ENCODE measurements around the gene LRRN4CL. TPM values are rescaled to one million over a fixed set of nuclear protein-coding genes. Genes with fewer than 3 reads are reported as not detected.

The LRRN4CL gene
- total RNA-seq, 1 experiment from 2014 or later: 0.42 TPM

DNA sequence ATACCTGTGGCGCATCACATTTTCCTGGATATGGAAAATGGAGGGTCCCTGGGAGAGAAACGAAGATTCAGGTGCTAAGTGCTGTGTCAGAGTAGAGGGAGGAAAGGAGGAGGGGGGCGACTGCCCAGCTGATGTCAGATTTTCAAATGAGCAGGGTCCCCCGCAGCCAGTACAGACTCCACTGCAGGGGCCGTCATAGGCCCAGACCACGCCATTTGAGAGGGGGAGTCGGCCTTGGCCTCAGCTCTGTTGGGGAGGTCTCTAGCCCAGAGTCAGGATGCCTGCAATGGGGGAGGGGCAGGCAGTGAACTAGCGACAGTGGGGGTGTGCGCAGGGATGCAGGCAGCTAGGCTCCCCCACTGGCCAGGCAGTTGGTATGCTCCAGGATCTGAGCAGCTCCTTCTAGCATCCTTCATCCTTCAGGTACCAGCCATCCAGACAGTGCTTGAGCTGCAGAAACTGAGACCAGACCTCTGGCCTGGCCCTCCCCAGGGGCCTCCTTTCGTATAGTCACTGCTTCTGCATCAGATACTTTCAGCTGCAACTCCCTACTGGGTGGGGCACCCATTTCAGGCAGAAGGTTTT, 18.0 kb upstream of the LRRN4CL start, which contains the start of the genes BSCL2 and GNG3:
Gene BSCL2, minus strand, starts transcription at position 148 of the 585 bp plus-strand sequence. CDS start 229 bp downstream, outside the sequence.
Gene GNG3, plus strand, starts transcription at position 400 of the 585 bp plus-strand sequence. CDS start 620 bp downstream, outside the sequence.
- ChIA-PET POLR2A (interaction anchor here (0.6 to 15.7 kb wide), 8 partner anchors 19 to 1338 kb away, joined by 3 to 197 read pairs (median 6); partner anchors contain the start of genes HNRNPUL2, INTS5, LBHD1 and TTC9C), CTCF (interaction anchor here (0.5 to 7.0 kb wide), 10 partner anchors 13 to 1564 kb away, joined by 3 to 38 read pairs (median 4); partner anchors contain the start of gene TMEM179B)
- DNase-seq (ENCODE audit: unreplicated experiment): no peak
- BruUV-seq (replicated peaks): no TSS peak
- Mint-ChIP-seq H3K4me1 (ENCODE audit: insufficient read depth, unreplicated experiment) (peaks cover 25% of the 10 kb centered on the region), H3K27ac (ENCODE audit: low read depth, unreplicated experiment) (peak within 1 kb of the TSS; percentile 98), H3K4me3 (ENCODE audit: unreplicated experiment) (peak within 1 kb of the TSS; percentile 92), H3K27me3 (ENCODE audit: insufficient read depth, unreplicated experiment) (no peaks in the 10 kb centered on the region), H3K9me3 (ENCODE audit: unreplicated experiment) (no peaks in the 10 kb centered on the region), H3K36me3 (ENCODE audit: insufficient read depth, unreplicated experiment) (peaks cover 46% of the 10 kb centered on the region)
- TF ChIP-seq, protein P1, sequence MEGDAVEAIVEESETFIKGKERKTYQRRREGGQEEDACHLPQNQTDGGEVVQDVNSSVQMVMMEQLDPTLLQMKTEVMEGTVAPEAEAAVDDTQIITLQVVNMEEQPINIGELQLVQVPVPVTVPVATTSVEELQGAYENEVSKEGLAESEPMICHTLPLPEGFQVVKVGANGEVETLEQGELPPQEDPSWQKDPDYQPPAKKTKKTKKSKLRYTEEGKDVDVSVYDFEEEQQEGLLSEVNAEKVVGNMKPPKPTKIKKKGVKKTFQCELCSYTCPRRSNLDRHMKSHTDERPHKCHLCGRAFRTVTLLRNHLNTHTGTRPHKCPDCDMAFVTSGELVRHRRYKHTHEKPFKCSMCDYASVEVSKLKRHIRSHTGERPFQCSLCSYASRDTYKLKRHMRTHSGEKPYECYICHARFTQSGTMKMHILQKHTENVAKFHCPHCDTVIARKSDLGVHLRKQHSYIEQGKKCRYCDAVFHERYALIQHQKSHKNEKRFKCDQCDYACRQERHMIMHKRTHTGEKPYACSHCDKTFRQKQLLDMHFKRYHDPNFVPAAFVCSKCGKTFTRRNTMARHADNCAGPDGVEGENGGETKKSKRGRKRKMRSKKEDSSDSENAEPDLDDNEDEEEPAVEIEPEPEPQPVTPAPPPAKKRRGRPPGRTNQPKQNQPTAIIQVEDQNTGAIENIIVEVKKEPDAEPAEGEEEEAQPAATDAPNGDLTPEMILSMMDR (IDR thresholded peaks at IDR 0.05; ENCODE audit: unreplicated experiment): no peak
- intact Hi-C loops (cut with micrococcal nuclease): no loop called here

DNA sequence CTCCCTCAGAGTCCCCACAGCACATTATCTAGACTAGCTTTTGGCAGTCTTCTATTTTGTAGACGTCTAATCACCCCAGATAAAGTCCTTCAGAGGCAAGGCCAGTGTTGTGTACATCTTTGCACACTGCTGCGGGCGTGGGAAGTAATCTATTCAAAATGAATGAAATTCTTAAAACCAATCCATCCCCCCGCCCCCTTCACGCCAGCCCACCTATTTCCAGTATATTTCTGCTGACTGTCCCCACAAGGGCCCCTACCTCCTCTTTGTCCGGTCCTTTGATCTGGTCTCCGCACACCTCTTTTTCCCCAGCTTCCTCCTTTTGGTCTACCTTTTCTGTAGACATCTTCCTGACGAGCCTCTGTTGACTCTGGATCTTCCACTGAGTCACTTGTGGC, 17.5 kb upstream of the LRRN4CL start:
- H3K9me3 Mint-ChIP-seq (ENCODE audit: unreplicated experiment): no peaks in the 10 kb centered on the region
- ChIA-PET CTCF (interaction anchor here (0.6 to 7.0 kb wide), 6 partner anchors 13 to 1130 kb away, joined by 3 to 38 read pairs (median 4); no protein-coding TSS in a partner anchor), POLR2A (interaction anchor here (1.0 to 15.7 kb wide), 11 partner anchors 15 to 137 kb away, joined by 3 to 197 read pairs (median 6); partner anchors contain the start of genes B3GAT3, HNRNPUL2, INTS5 and MTA2)
- DNase-seq (ENCODE audit: unreplicated experiment): no peak
- no peaks in the 10 kb centered on the region for H3K27me3 Mint-ChIP-seq (ENCODE audit: insufficient read depth, unreplicated experiment)
- peaks cover 25% of the 10 kb centered on the region for H3K4me1 Mint-ChIP-seq (ENCODE audit: insufficient read depth, unreplicated experiment)
- H3K36me3 Mint-ChIP-seq (ENCODE audit: insufficient read depth, unreplicated experiment): peaks cover 44% of the 10 kb centered on the region
- intact Hi-C loops (cut with micrococcal nuclease): no loop called here
- no TSS peak for BruUV-seq (replicated peaks)
- peak overlapping the region; percentile 58 for H3K4me3 Mint-ChIP-seq (ENCODE audit: unreplicated experiment)
- no peak overlapping the region for H3K27ac Mint-ChIP-seq (ENCODE audit: low read depth, unreplicated experiment)
- TF ChIP-seq, protein P1 (IDR thresholded peaks at IDR 0.05; ENCODE audit: unreplicated experiment): no peak

GRCh38 chr11:62705880-62706849, 16.8 kb upstream of the LRRN4CL start:
- Mint-ChIP-seq H3K36me3 (ENCODE audit: insufficient read depth, unreplicated experiment) (peaks cover 43% of the 10 kb centered on the region), H3K9me3 (ENCODE audit: unreplicated experiment) (no peaks in the 10 kb centered on the region), H3K4me1 (ENCODE audit: insufficient read depth, unreplicated experiment) (peaks cover 25% of the 10 kb centered on the region), H3K27me3 (ENCODE audit: insufficient read depth, unreplicated experiment) (no peaks in the 10 kb centered on the region), H3K27ac (ENCODE audit: low read depth, unreplicated experiment) (peak overlapping the region; percentile 94), H3K4me3 (ENCODE audit: unreplicated experiment) (peak overlapping the region; percentile 92)
- no TSS peak for BruUV-seq (replicated peaks)
- POLR2A ChIA-PET: interaction anchor here (0.6 to 15.7 kb wide), 31 partner anchors 9 to 313 kb away, joined by 3 to 197 read pairs (median 4); partner anchors contain the start of genes B3GAT3, C11orf98, CSKMT and EEF1G
- TF ChIP-seq, protein P1 (IDR thresholded peaks at IDR 0.05; ENCODE audit: unreplicated experiment): no peak
- intact Hi-C loops (cut with micrococcal nuclease): no loop called here
- CTCF ChIA-PET: interaction anchor here (0.6 to 7.0 kb wide), 6 partner anchors 13 to 1108 kb away, joined by 3 to 38 read pairs (median 3); no protein-coding TSS in a partner anchor
- peak; percentile 91 for DNase-seq (ENCODE audit: unreplicated experiment)

Data from MCF 10A (cell line).